Sciatic nerve (tissue), 2 donors: ENCODE measurements around the gene HGS. TPM values are rescaled to one million over a fixed set of nuclear protein-coding genes. Genes with fewer than 3 reads are reported as not detected.

Experiments
- ATAC-seq: fragments of 200-7000 bp; cut with Tn5 transposase; one replicate; pipeline ENCODE4 v1.9.1; 2020; ENCODE audit warnings: mild to moderate bottlenecking, moderate library complexity
- DNase-seq: peaks from one replicate; pipeline ENCODE4 v3.0.0-alpha.2; 2020; ENCODE audit warnings: low spot score
- intact Hi-C: fragments of 100-400 bp; cut with DNase I; formaldehyde crosslinking; loops from one replicate; pipeline ENCODE4 v1.14.2; 2022
- total RNA-seq: library from RNA; stranded (reverse); fragmentation: NEBNext Ultra II Directional; extraction: Animal tissue kit (Norgen Biotek cat#: 25700); gene quantifications from one replicate; pipeline ENCODE4 v1.2.1, GENCODE V29; 2021
- donor health status: DM: no; HTN: no; CAD: no.
- donor health status: DM: no; HTN: no; CAD: no.

HGS gene
- total RNA-seq, 1 donor from 2014 or later: 79.8 TPM

GRCh38 chr17:81680150-81680549 lies 3.7 kb upstream of the HGS start:
- ATAC-seq (no peak), DNase-seq (no peak)
- intact Hi-C loops: no loop called here

- no peak for DNase-seq
- ATAC-seq: no peak
- intact Hi-C loops: no loop called here
These were observed 2.1 kb upstream of the HGS start for GRCh38 chr17:81681672-81682071.

- no peak for ATAC-seq
- intact Hi-C loops: no loop called here
- no peak for DNase-seq
These were observed 1.1 kb upstream of the HGS start for GRCh38 chr17:81682565-81683207.

GRCh38 chr17:81683208-81683583 lies 615 bp upstream of the HGS start:
- DNase-seq: no peak
- peak; percentile 1 for ATAC-seq
- intact Hi-C loops: no loop called here

GRCh38 chr17:81684442-81684911 lies 666 bp downstream of the HGS start:
- DNase-seq: no peak
- intact Hi-C loops: no loop called here
- ATAC-seq: no peak

GRCh38 chr17:81685108-81685507 lies 1.3 kb downstream of the HGS start:
- intact Hi-C loops: no loop called here
- ATAC-seq (no peak), DNase-seq (no peak)

- no peak for ATAC-seq
- DNase-seq: no peak
- intact Hi-C loops: no loop called here
These were observed 2.8 kb downstream of the HGS start for GRCh38 chr17:81686614-81687013.

GRCh38 chr17:81687770-81688541 lies 4.1 kb downstream of the HGS start:
- DNase-seq: no peak

GRCh38 chr17:81688616-81689015 lies 4.8 kb downstream of the HGS start:
- no peak for DNase-seq
- intact Hi-C loops: no loop called here
- no peak for ATAC-seq

More at GRCh38 chr17:81687770-81688541, 4.1 kb downstream of the HGS start:
- intact Hi-C loops: no loop called here
- no peak for ATAC-seq

- ATAC-seq (no peak), DNase-seq (no peak)
- intact Hi-C loops: no loop called here
These were observed 6.3 kb downstream of the HGS start for GRCh38 chr17:81690066-81690465.

GRCh38 chr17:81690549-81690948 lies 6.7 kb downstream of the HGS start:
- DNase-seq (no peak), ATAC-seq (no peak)
- intact Hi-C loops: no loop called here

GRCh38 chr17:81691196-81691595 lies 7.4 kb downstream of the HGS start:
- ATAC-seq (no peak), DNase-seq (no peak)
- intact Hi-C loops: no loop called here

GRCh38 chr17:81691608-81692007 lies 7.8 kb downstream of the HGS start:
- ATAC-seq (no peak), DNase-seq (no peak)
- intact Hi-C loops: no loop called here

- intact Hi-C loops: no loop called here
- DNase-seq: no peak
- no peak for ATAC-seq
These were observed 9.8 kb downstream of the HGS start for GRCh38 chr17:81693509-81694210.

- DNase-seq (no peak), ATAC-seq (no peak)
- intact Hi-C loops: no loop called here
These were observed 11.0 kb downstream of the HGS start for GRCh38 chr17:81694810-81695209.

- ATAC-seq (no peak), DNase-seq (no peak)
- intact Hi-C loops: no loop called here
These were observed 11.4 kb downstream of the HGS start for GRCh38 chr17:81695211-81695610.

- ATAC-seq: no peak
- intact Hi-C loops: no loop called here
- no peak for DNase-seq
These were observed 12.0 kb downstream of the HGS start for GRCh38 chr17:81695801-81696200.

GRCh38 chr17:81696218-81696941 lies 12.6 kb downstream of the HGS start:
- no peak for ATAC-seq
- intact Hi-C loops: no loop called here
- no peak for DNase-seq

- intact Hi-C loops: no loop called here
- DNase-seq (no peak), ATAC-seq (no peak)
These were observed 13.6 kb downstream of the HGS start for GRCh38 chr17:81697261-81698044.
